ENCODE data around the gene GPX5. TPM values are rescaled to one million over a fixed set of nuclear protein-coding genes. Genes with fewer than 3 reads are reported as not detected.

The GPX5 gene
- total RNA-seq: not detected in 2 replicates
- long read RNA-seq: 0 reads

- Mint-ChIP-seq H3K4me3 (no peak within 1 kb of the TSS), H3K4me1 (peaks cover 9% of the 10 kb centered on the region), H3K36me3 (ENCODE audit: low read depth) (no peaks in the 10 kb centered on the region), H3K9me3 (no peaks in the 10 kb centered on the region), H3K27ac (ENCODE audit: unreplicated experiment) (no peak within 1 kb of the TSS), H3K27me3 (ENCODE audit: low read depth) (peaks cover 10% of the 10 kb centered on the region)
- no peak for DNase-seq (ENCODE audit: low read depth, low spot score)
- no peak for TF ChIP-seq CTCF (conservative IDR thresholded peaks at IDR 0.05)
Observed at GRCh38 chr6:28525496-28526039, at the start of gene GPX5. Gene GPX5 (plus strand): TSS chr6:28525881. CDS start chr6:28526014, 133 bp downstream.

GRCh38 chr6:28478518-28478917, 47.2 kb upstream of the GPX5 start:
- Mint-ChIP-seq H3K36me3 (ENCODE audit: low read depth) (no peaks in the 10 kb centered on the region), H3K27me3 (ENCODE audit: low read depth) (peaks cover 77% of the 10 kb centered on the region), H3K27ac (ENCODE audit: unreplicated experiment) (no peak overlapping the region), H3K9me3 (no peaks in the 10 kb centered on the region), H3K4me3 (no peak overlapping the region), H3K4me1 (peaks cover 5% of the 10 kb centered on the region)
- no peak for TF ChIP-seq CTCF (conservative IDR thresholded peaks at IDR 0.05)
- no peak for DNase-seq (ENCODE audit: low read depth, low spot score)

- Mint-ChIP-seq H3K27ac (ENCODE audit: unreplicated experiment) (no peak overlapping the region), H3K36me3 (ENCODE audit: low read depth) (no peaks in the 10 kb centered on the region), H3K4me3 (no peak overlapping the region), H3K27me3 (ENCODE audit: low read depth) (peaks cover 67% of the 10 kb centered on the region), H3K4me1 (no peaks in the 10 kb centered on the region), H3K9me3 (peaks cover 3% of the 10 kb centered on the region)
- TF ChIP-seq CTCF (conservative IDR thresholded peaks at IDR 0.05): no peak
- no peak for DNase-seq (ENCODE audit: low read depth, low spot score)
Observed at GRCh38 chr6:28480253-28480932, 45.3 kb upstream of the GPX5 start.

GRCh38 chr6:28485482-28485881, 40.2 kb upstream of the GPX5 start:
- Mint-ChIP-seq H3K4me1 (peaks cover 15% of the 10 kb centered on the region), H3K4me3 (no peak overlapping the region), H3K9me3 (peaks cover 3% of the 10 kb centered on the region), H3K27ac (ENCODE audit: unreplicated experiment) (no peak overlapping the region), H3K27me3 (ENCODE audit: low read depth) (peaks cover 64% of the 10 kb centered on the region), H3K36me3 (ENCODE audit: low read depth) (no peaks in the 10 kb centered on the region)
- DNase-seq (ENCODE audit: low read depth, low spot score): no peak
- TF ChIP-seq CTCF (conservative IDR thresholded peaks at IDR 0.05): no peak

- Mint-ChIP-seq H3K9me3 (peaks cover 3% of the 10 kb centered on the region), H3K4me1 (peaks cover 19% of the 10 kb centered on the region), H3K36me3 (ENCODE audit: low read depth) (no peaks in the 10 kb centered on the region), H3K27me3 (ENCODE audit: low read depth) (peaks cover 57% of the 10 kb centered on the region), H3K27ac (ENCODE audit: unreplicated experiment) (no peak overlapping the region), H3K4me3 (no peak overlapping the region)
- no peak for DNase-seq (ENCODE audit: low read depth, low spot score)
- TF ChIP-seq CTCF (conservative IDR thresholded peaks at IDR 0.05): no peak
Observed at GRCh38 chr6:28486533-28486932, 39.1 kb upstream of the GPX5 start.

Measured in neural crest cell (in vitro differentiated cells).